ENCODE data around the gene ERGIC2. TPM values are rescaled to one million over a fixed set of nuclear protein-coding genes. Genes with fewer than 3 reads are reported as not detected.

The ERGIC2 gene
- total and polyA plus RNA-seq, 11 donors = 45.5 to 134 (median 84.8) TPM

DNA sequence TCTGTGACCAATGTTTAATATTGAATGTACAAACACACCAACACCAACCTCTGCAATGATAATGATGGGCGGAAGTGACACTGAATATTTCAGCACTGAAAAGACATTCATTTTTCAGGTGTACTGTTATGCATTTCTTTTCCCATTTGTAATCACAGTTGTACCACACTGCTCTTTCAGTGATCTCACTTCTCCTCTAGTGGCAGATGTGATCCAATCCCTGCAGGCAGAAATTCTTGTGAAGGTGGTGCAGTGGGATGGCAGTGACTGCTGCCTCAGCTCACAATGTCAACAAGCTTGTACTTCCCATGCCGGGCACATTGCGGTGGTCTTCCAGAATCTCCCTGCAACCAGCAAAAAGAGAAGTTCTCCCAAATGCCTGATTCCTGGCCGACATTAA, 23.0 kb upstream of the ERGIC2 start:
- Histone ChIP-seq H3K4me1 (no peaks in the 10 kb centered on the region), H3K36me3 (no peaks in the 10 kb centered on the region), H3K27ac (no peak overlapping the region), H3K27me3 (no peaks in the 10 kb centered on the region), H3K9me3 (no peaks in the 10 kb centered on the region), H3K4me3 (no peak overlapping the region)
- TF ChIP-seq, protein P1, sequence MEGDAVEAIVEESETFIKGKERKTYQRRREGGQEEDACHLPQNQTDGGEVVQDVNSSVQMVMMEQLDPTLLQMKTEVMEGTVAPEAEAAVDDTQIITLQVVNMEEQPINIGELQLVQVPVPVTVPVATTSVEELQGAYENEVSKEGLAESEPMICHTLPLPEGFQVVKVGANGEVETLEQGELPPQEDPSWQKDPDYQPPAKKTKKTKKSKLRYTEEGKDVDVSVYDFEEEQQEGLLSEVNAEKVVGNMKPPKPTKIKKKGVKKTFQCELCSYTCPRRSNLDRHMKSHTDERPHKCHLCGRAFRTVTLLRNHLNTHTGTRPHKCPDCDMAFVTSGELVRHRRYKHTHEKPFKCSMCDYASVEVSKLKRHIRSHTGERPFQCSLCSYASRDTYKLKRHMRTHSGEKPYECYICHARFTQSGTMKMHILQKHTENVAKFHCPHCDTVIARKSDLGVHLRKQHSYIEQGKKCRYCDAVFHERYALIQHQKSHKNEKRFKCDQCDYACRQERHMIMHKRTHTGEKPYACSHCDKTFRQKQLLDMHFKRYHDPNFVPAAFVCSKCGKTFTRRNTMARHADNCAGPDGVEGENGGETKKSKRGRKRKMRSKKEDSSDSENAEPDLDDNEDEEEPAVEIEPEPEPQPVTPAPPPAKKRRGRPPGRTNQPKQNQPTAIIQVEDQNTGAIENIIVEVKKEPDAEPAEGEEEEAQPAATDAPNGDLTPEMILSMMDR (IDR thresholded peaks at IDR 0.05) = no peak
- no peak for DNase-seq
- intact Hi-C loops (cut with DNase I) = no loop called here
- 64 to 72% (median 67%) methylated on average over 4 of the region's 4 CpGs for WGBS, 4 donors
- no peak for ATAC-seq

DNA sequence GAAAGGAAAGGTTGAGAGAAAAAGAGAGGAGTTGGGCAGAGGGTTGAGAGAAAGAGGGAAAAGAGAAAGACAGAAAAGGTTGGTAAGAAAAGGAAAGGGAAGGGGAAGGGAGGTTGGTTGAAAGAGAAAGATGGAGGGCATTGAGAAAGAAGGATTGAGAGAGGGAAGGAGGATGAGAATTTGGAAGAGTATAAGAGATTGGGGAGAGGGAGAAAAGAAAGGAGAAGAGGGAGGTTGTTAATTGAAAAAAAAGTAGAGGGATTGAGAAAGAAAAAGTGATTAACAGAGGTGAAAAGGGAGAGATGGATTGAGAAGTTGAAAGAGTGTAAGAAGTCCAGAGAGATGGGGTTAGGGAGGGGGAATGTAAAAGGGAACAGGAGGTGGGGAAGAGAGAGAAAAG, 21.5 kb upstream of the ERGIC2 start:
- ATAC-seq = no peak
- intact Hi-C loops (cut with DNase I) = no loop called here
- TF ChIP-seq, protein P1 (IDR thresholded peaks at IDR 0.05) = no peak
- TF ChIP-seq POLR2A (IDR thresholded peaks at IDR 0.05) = no peak

DNA sequence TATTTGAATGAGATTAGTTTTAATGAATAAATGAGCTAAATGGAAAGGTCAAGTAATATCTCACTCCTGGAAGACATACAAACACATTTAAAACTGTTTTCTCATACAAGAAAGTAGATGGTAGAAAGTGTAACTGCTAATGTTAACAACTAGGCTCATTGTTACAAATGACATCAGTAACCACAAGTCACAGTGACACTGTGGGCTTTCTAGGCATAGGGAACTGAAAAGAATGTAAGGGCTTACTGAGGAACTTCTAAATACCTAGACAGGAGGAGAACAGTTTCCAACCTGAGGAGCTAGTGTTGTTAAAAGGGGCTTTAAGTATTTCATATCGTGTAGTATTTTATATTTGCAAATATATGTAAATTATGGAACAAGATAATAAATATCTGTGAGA, 17.5 kb upstream of the ERGIC2 start:
- H3K27ac ChIP-seq = no peak overlapping the region
- no peaks in the 10 kb centered on the region for H3K9me3 ChIP-seq
- no peaks in the 10 kb centered on the region for H3K36me3 ChIP-seq
- DNase-seq (no peak), ATAC-seq (no peak)
- H3K27me3 ChIP-seq = no peaks in the 10 kb centered on the region
- no peaks in the 10 kb centered on the region for H3K4me1 ChIP-seq
- no peak overlapping the region for H3K4me3 ChIP-seq
- WGBS, 4 donors = 87 to 94% (median 90%) methylated on average over 1 of the region's 1 CpG
- intact Hi-C loops (cut with DNase I) = no loop called here
- TF ChIP-seq, protein P1 (IDR thresholded peaks at IDR 0.05) = no peak

More for the DNA sequence above, 21.5 kb upstream of the ERGIC2 start:
- Histone ChIP-seq H3K27ac (no peak overlapping the region), H3K4me1 (no peaks in the 10 kb centered on the region), H3K36me3 (no peaks in the 10 kb centered on the region), H3K9me3 (no peaks in the 10 kb centered on the region), H3K4me3 (no peak overlapping the region), H3K27me3 (no peaks in the 10 kb centered on the region)
- DNase-seq = no peak

DNA sequence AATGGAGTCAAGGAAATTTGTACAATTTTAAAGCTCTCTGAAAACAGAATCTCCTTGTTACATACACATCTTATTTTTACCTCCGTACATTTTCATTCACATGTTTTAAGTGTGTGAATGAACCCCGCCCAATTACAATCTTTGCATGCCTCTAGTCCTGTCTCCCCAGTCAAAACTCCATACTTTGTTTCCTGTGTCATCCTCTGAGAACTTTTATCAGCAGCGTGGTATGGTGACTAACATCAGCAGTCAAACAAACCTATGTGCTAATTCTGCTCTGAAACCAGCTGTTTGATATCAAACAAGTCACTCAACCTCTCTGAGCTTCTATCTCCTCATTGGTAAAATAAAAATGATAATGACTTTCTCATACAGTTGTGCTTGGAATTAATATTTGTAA, 15.8 kb upstream of the ERGIC2 start:
- DNase-seq (no peak), ATAC-seq (no peak)
- intact Hi-C loops (cut with DNase I) = no loop called here
- no peak for TF ChIP-seq POLR2A (IDR thresholded peaks at IDR 0.05)
- TF ChIP-seq, protein P1 (IDR thresholded peaks at IDR 0.05) = no peak
- Histone ChIP-seq H3K4me1 (no peaks in the 10 kb centered on the region), H3K27ac (no peak overlapping the region), H3K27me3 (no peaks in the 10 kb centered on the region), H3K36me3 (no peaks in the 10 kb centered on the region), H3K9me3 (no peaks in the 10 kb centered on the region), H3K4me3 (no peak overlapping the region)
- 64 to 76% (median 68%) methylated on average over 3 of the region's 3 CpGs for WGBS, 4 donors

Measured in heart left ventricle (tissue), 16 donors.